Calu3 (cell line): ENCODE measurements around the gene TENM4. TPM values are rescaled to one million over a fixed set of nuclear protein-coding genes. Genes with fewer than 3 reads are reported as not detected.
"Not testable (repeated sequence)": the region's sequence is repeated elsewhere in the genome, so short reads cannot be mapped to it uniquely, and the experiment has no call there.

Experiments
- BruUV-seq: library from RNA; stranded (reverse); fragments of 400-500 nt; replicated peaks from 2 replicates; lab custom pipeline; 2021; lab: Mats Ljungman, UMichigan
- CTCF ChIA-PET: fragments of 300-600 bp; sonication (Branson Sonifier 250); formaldehyde crosslinking; loops from one replicate; lab custom pipeline; 2022; ENCODE audit warnings: antibody characterized with exemption; lab: Charles Lee
- DNase-seq: peaks from one replicate; pipeline ENCODE4 v3.0.0; 2022
- H3K27ac Mint-ChIP-seq: one replicate; pipeline ENCODE4 v1.8.0; 2022; ENCODE audit warnings: mixed read lengths; ENCODE audit not compliant: unreplicated experiment
- H3K27me3 Mint-ChIP-seq: one replicate; pipeline ENCODE4 v1.8.0; 2022; ENCODE audit warnings: mixed read lengths; ENCODE audit not compliant: unreplicated experiment
- H3K36me3 Mint-ChIP-seq: one replicate; pipeline ENCODE4 v1.8.0; 2022; ENCODE audit warnings: mild to moderate bottlenecking, moderate library complexity, mixed read lengths; ENCODE audit not compliant: insufficient read depth, unreplicated experiment
- H3K4me1 Mint-ChIP-seq: one replicate; pipeline ENCODE4 v1.8.0; 2022; ENCODE audit warnings: mild to moderate bottlenecking, low read depth, mixed read lengths; ENCODE audit not compliant: unreplicated experiment
- H3K4me3 Mint-ChIP-seq: one replicate; pipeline ENCODE4 v1.8.0; 2022; ENCODE audit warnings: mild to moderate bottlenecking, low read depth, moderate library complexity, mixed read lengths; ENCODE audit not compliant: unreplicated experiment
- H3K9me3 Mint-ChIP-seq: one replicate; pipeline ENCODE4 v1.8.0; 2022; ENCODE audit warnings: low read depth, mixed read lengths; ENCODE audit not compliant: unreplicated experiment
- intact Hi-C: fragments of 100-400 bp; cut with micrococcal nuclease; formaldehyde crosslinking; loops from one replicate; pipeline ENCODE4 v1.10.0; 2022; ENCODE audit not compliant: unreplicated experiment
- total RNA-seq: library from RNA; stranded (reverse); gene quantifications from 2 replicates; pipeline ENCODE4 v1.2.3, GENCODE V29; 2022
- TF ChIP-seq, protein P1 (sequence below): fragments of 200-600 bp; IDR thresholded peaks from one replicate; pipeline ENCODE4 v1.8.0; 2022; ENCODE audit warnings: antibody characterized with exemption; ENCODE audit not compliant: unreplicated experiment

Gene TENM4
- total RNA-seq, 1 experiment from 2014 or later, result not detected

DNA sequence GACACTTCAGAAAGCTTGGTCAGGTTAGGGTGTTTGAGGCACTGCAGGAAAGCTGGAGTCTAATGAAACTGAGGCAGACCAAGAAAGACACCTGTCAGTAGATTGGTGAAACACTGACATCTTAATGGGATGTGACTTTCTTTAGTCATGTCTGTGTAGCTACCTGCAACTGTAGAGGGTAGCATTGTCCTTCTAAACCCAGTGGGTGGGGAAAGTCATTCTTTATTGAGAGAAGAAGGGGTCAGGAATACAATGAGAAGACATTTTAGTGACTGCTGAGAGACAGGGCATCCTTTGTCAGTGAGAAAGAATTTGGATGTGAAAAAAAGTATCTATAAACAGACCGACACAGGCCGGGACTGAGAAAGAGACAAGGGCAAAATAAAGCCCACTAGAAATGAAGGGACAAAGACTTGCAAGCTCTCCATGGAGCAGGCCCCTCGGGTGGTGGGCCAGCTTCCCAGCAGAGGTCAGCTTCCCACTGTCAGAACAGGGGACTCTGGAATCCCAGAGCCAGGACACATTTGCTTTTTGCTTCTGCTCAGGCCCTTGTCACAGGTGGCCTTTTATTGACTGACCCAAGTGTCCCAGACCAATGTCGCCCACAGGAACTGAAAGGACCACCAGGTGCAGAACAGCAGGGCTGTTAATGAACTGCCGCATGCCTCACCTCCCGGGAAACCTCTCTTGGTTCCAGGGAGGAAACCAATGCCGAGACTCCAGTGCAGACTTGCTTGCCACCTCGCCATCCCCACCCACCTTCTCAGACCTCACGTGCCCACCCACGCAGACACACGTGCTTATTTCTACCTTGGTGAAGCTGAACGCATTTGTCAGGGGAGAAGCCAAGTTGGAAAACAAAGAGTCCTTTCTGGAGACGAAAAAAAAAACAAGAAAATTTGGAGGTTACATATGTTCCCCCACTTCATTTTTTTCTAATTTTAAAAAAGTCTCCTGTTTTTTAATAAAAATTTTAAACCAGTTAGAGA lies 212.8 kb downstream of the TENM4 start:
- intact Hi-C loops, result no loop called here
- Mint-ChIP-seq H3K9me3 (peaks cover 3% of the 10 kb centered on the region), H3K36me3 (no peaks in the 10 kb centered on the region), H3K4me1 (no peaks in the 10 kb centered on the region), H3K4me3 (no peak overlapping the region), H3K27me3 (peaks cover 16% of the 10 kb centered on the region), H3K27ac (no peak overlapping the region)
- DNase-seq, result no peak
- TF ChIP-seq, protein P1, sequence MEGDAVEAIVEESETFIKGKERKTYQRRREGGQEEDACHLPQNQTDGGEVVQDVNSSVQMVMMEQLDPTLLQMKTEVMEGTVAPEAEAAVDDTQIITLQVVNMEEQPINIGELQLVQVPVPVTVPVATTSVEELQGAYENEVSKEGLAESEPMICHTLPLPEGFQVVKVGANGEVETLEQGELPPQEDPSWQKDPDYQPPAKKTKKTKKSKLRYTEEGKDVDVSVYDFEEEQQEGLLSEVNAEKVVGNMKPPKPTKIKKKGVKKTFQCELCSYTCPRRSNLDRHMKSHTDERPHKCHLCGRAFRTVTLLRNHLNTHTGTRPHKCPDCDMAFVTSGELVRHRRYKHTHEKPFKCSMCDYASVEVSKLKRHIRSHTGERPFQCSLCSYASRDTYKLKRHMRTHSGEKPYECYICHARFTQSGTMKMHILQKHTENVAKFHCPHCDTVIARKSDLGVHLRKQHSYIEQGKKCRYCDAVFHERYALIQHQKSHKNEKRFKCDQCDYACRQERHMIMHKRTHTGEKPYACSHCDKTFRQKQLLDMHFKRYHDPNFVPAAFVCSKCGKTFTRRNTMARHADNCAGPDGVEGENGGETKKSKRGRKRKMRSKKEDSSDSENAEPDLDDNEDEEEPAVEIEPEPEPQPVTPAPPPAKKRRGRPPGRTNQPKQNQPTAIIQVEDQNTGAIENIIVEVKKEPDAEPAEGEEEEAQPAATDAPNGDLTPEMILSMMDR, result no peak
- BruUV-seq, result no TSS peak
- CTCF ChIA-PET, result no interaction called here

- DNase-seq, result no peak
- Mint-ChIP-seq H3K4me1 (no peaks in the 10 kb centered on the region), H3K27ac (no peak overlapping the region), H3K36me3 (no peaks in the 10 kb centered on the region), H3K27me3 (peaks cover 16% of the 10 kb centered on the region), H3K9me3 (peaks cover 6% of the 10 kb centered on the region), H3K4me3 (no peak overlapping the region)
- CTCF ChIA-PET, result no interaction called here
- intact Hi-C loops, result no loop called here
- TF ChIP-seq, protein P1, result no peak
- BruUV-seq, result no TSS peak
Observed at GRCh38 chr11:79227308-79227707, 213.5 kb downstream of the TENM4 start.

DNA sequence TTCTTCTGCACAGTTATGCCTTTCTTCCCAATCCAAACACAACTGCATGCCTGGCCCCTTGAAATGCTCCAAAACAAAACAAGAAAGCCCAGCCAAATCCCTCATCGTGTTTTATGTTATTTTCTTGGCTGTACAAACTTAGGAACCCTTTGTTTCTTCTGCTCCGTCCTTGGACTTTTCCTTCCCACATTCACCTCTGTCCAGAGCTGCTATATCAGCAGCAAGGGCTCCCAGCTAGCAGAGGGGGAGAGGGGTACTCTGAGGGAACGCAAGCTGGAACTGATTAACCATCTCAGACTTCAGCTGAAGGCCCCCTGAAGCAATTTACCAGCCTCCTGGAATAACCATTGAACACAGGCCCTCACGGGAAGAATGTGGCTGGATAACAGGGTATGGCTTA lies 214.7 kb downstream of the TENM4 start:
- Mint-ChIP-seq H3K36me3 (no peaks in the 10 kb centered on the region), H3K4me3 (no peak overlapping the region), H3K9me3 (peaks cover 6% of the 10 kb centered on the region), H3K27ac (no peak overlapping the region), H3K4me1 (no peaks in the 10 kb centered on the region), H3K27me3 (peaks cover 16% of the 10 kb centered on the region)
- no peak for DNase-seq
- CTCF ChIA-PET, result no interaction called here
- TF ChIP-seq, protein P1, result no peak
- intact Hi-C loops, result no loop called here
- no TSS peak for BruUV-seq

- H3K4me1 Mint-ChIP-seq, DNase-seq, H3K36me3 Mint-ChIP-seq, intact Hi-C loops, H3K27ac Mint-ChIP-seq, CTCF ChIA-PET, H3K9me3 Mint-ChIP-seq, H3K4me3 Mint-ChIP-seq, BruUV-seq: not testable (repeated sequence)
- peaks cover 16% of the 10 kb centered on the region for H3K27me3 Mint-ChIP-seq
Observed at GRCh38 chr11:79222163-79222562, 218.7 kb downstream of the TENM4 start.
